ENCODE measurements around the gene SERPINB8. TPM values are rescaled to one million over a fixed set of nuclear protein-coding genes. Genes with fewer than 3 reads are reported as not detected.
"Not testable (repeated sequence)": the region's sequence is repeated elsewhere in the genome, so short reads cannot be mapped to it uniquely, and the experiment has no call there.

Gene SERPINB8
- total RNA-seq, 1 donor, result 32.0 TPM

- H3K4me3 ChIP-seq (ENCODE audit: low read depth, low read length), result peak overlapping the region; percentile 69
- no peak for DNase-seq (ENCODE audit: low read depth)
- TF ChIP-seq, protein P1, sequence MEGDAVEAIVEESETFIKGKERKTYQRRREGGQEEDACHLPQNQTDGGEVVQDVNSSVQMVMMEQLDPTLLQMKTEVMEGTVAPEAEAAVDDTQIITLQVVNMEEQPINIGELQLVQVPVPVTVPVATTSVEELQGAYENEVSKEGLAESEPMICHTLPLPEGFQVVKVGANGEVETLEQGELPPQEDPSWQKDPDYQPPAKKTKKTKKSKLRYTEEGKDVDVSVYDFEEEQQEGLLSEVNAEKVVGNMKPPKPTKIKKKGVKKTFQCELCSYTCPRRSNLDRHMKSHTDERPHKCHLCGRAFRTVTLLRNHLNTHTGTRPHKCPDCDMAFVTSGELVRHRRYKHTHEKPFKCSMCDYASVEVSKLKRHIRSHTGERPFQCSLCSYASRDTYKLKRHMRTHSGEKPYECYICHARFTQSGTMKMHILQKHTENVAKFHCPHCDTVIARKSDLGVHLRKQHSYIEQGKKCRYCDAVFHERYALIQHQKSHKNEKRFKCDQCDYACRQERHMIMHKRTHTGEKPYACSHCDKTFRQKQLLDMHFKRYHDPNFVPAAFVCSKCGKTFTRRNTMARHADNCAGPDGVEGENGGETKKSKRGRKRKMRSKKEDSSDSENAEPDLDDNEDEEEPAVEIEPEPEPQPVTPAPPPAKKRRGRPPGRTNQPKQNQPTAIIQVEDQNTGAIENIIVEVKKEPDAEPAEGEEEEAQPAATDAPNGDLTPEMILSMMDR (IDR thresholded peaks at IDR 0.05; ENCODE audit: insufficient read depth, low read depth, low read length), result no peak
These were observed 32.9 kb upstream of the SERPINB8 start for GRCh38 chr18:63936932-63937393.

DNA sequence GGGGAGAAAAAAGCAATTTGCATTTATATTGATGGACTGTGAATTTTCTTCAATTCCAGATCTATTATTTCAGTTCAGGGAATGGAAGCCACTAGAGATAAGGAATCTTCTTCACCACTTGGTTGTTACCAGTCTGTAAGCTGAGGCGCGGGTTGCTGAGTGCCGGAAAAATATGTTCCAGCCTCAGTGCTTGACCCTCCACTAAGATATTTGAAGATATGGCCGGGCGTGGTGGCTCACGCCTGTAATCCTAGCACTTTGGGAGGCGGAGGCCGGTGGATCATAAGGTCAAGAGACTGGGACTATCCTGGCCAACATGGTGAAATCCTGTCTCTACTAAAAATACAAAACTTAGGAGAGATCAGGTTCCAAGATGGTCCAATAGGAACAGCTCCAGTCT lies 29.9 kb upstream of the SERPINB8 start:
- no peak overlapping the region for H3K4me3 ChIP-seq (ENCODE audit: low read depth, low read length)
- no peak for DNase-seq (ENCODE audit: low read depth)
- TF ChIP-seq, protein P1 (IDR thresholded peaks at IDR 0.05; ENCODE audit: insufficient read depth, low read depth, low read length), result no peak

GRCh38 chr18:63940543-63941050 lies 29.3 kb upstream of the SERPINB8 start:
- DNase-seq (ENCODE audit: low read depth); H3K4me3 ChIP-seq (ENCODE audit: low read depth, low read length): not testable (repeated sequence)

GRCh38 chr18:63947051-63947790 lies 22.7 kb upstream of the SERPINB8 start:
- TF ChIP-seq, protein P1 (IDR thresholded peaks at IDR 0.05; ENCODE audit: insufficient read depth, low read depth, low read length), result no peak
- H3K4me3 ChIP-seq (ENCODE audit: low read depth, low read length), result no peak overlapping the region
- DNase-seq (ENCODE audit: low read depth), result peak; percentile 25

- TF ChIP-seq, protein P1 (IDR thresholded peaks at IDR 0.05; ENCODE audit: insufficient read depth, low read depth, low read length), result peak; percentile 51
- H3K4me3 ChIP-seq (ENCODE audit: low read depth, low read length), result peak within 1 kb of the TSS; percentile 54
- peak; percentile 38 for DNase-seq (ENCODE audit: low read depth)
These were observed 20.7 kb upstream of the SERPINB8 start, which contains the start of gene HMSD for GRCh38 chr18:63949068-63949737. TSS of gene HMSD (plus strand) at chr18:63949301. CDS start at chr18:63953456, 4,155 bp downstream.

DNA sequence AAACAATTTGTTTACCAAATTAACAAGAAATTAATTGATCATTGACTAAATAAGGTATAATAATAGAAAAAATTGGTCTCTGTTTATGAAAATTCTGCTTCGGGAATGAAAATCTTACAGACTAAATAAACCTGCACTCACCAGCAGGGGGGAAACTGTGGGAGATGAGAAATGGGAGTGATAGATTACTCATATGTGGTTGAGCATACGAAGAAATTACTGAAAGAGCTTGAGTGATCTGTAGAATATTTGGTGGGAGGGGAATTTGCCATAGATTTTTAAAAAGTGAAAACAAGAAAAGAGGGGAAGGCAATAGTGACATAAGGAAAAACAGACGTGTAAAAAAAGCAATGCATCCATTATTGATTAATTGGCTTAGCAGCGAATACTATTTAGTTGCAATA lies 18.6 kb upstream of the SERPINB8 start:
- DNase-seq (ENCODE audit: low read depth), result no peak
- TF ChIP-seq, protein P1 (IDR thresholded peaks at IDR 0.05; ENCODE audit: insufficient read depth, low read depth, low read length), result peak; percentile 36
- H3K4me3 ChIP-seq (ENCODE audit: low read depth, low read length), result no peak overlapping the region

GRCh38 chr18:63953811-63954210 lies 16.1 kb upstream of the SERPINB8 start:
- H3K4me3 ChIP-seq (ENCODE audit: low read depth, low read length), result no peak overlapping the region
- TF ChIP-seq, protein P1 (IDR thresholded peaks at IDR 0.05; ENCODE audit: insufficient read depth, low read depth, low read length), result no peak
- no peak for DNase-seq (ENCODE audit: low read depth)
